Tibial artery (tissue), 4 donors: ENCODE data around the gene CHRNA9.

Source experiments
- DNase-seq, 2 donors: peaks; one replicate each; pipeline ENCODE4 v3.0.0-alpha.2; 2019
- H3K27ac ChIP-seq, 2 donors: fragments of 200-600 bp; sonication (generic) in 1 of 2; 1 replicate in 1 of 2; 2 replicates in 1 of 2; pipeline ENCODE4 v1.5.1; 2018 to 2019; ENCODE audit warnings: mild to moderate bottlenecking in 1 of 2
- H3K27me3 ChIP-seq, 2 donors: fragments of 200-600 bp; sonication (generic) in 1 of 2; one replicate each; pipeline versions ENCODE4 v1.5.1 to v1.6.0; 2016 to 2019
- H3K36me3 ChIP-seq, 3 donors: fragments of 200-600 bp; sonication (generic) in 2 of 3; one replicate each; pipeline ENCODE4 v1.5.1; 2016 to 2019; ENCODE audit warnings: mild to moderate bottlenecking in 2 of 3
- H3K4me1 ChIP-seq, 4 donors: fragments of 200-600 bp; sonication (generic) in 2 of 4; 1 replicate in 3 of 4; 2 replicates in 1 of 4; pipeline ENCODE4 v1.5.1; 2016 to 2019
- H3K4me3 ChIP-seq, 2 donors: fragments of 200-600 bp; sonication (generic) in 1 of 2; 1 replicate in 1 of 2; 2 replicates in 1 of 2; pipeline ENCODE4 v1.5.1; 2018 to 2019; ENCODE audit warnings: mild to moderate bottlenecking in 2 of 2
- H3K9me3 ChIP-seq, 3 donors: fragments of 200-600 bp; sonication (generic) in 1 of 3; one replicate each; pipeline ENCODE4 v1.5.1; 2016 to 2019
- intact Hi-C: fragments of 100-400 bp; cut with DNase I; formaldehyde crosslinking; loops from one replicate; pipeline ENCODE4 v1.15.0; 2023; ENCODE audit warnings: low total_unique reads
- TF ChIP-seq, protein P1 (sequence below), 2 experiments: fragments of 200-600 bp in 1 of 2; fragments of 450-650 bp in 1 of 2; IDR thresholded peaks; one replicate each; pipeline ENCODE4 v1.5.1; 2017 to 2019; ENCODE audit warnings: antibody characterized with exemption in 2 of 2, mild to moderate bottlenecking in 1 of 2, moderate library complexity in 1 of 2

CHRNA9 gene

DNA sequence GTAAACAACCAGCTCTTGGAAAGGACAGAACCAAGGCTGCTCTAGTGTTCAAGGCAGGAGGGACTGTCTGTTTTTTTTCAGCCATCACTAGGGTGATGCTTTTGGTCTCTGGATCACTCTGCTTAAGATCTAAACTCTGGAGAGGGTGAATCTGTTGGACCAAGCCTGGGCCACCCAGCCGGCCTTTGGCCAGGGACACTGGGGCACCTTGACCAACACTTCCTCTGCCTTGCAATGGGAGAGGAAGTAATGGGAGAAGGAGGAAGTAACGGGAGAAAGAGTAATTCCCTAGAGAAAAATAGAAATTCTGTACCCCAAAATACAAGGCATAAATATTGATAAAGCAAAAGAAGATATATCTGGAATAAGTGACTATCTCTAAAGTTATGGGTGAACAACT is 12.9 kb downstream of the CHRNA9 start:
- intact Hi-C loops: no loop called here
- peaks cover 0 to 4% of the 10 kb centered on the region in 2 donors for H3K27me3 ChIP-seq
- TF ChIP-seq, protein P1, sequence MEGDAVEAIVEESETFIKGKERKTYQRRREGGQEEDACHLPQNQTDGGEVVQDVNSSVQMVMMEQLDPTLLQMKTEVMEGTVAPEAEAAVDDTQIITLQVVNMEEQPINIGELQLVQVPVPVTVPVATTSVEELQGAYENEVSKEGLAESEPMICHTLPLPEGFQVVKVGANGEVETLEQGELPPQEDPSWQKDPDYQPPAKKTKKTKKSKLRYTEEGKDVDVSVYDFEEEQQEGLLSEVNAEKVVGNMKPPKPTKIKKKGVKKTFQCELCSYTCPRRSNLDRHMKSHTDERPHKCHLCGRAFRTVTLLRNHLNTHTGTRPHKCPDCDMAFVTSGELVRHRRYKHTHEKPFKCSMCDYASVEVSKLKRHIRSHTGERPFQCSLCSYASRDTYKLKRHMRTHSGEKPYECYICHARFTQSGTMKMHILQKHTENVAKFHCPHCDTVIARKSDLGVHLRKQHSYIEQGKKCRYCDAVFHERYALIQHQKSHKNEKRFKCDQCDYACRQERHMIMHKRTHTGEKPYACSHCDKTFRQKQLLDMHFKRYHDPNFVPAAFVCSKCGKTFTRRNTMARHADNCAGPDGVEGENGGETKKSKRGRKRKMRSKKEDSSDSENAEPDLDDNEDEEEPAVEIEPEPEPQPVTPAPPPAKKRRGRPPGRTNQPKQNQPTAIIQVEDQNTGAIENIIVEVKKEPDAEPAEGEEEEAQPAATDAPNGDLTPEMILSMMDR (IDR thresholded peaks at IDR 0.05): no peak
- H3K36me3 ChIP-seq: no peaks in the 10 kb centered on the region
- no peak overlapping the region for H3K27ac ChIP-seq
- no peaks in the 10 kb centered on the region for H3K4me1 ChIP-seq
- DNase-seq: no peak
- H3K4me3 ChIP-seq: no peak overlapping the region
- no peaks in the 10 kb centered on the region for H3K9me3 ChIP-seq

DNA sequence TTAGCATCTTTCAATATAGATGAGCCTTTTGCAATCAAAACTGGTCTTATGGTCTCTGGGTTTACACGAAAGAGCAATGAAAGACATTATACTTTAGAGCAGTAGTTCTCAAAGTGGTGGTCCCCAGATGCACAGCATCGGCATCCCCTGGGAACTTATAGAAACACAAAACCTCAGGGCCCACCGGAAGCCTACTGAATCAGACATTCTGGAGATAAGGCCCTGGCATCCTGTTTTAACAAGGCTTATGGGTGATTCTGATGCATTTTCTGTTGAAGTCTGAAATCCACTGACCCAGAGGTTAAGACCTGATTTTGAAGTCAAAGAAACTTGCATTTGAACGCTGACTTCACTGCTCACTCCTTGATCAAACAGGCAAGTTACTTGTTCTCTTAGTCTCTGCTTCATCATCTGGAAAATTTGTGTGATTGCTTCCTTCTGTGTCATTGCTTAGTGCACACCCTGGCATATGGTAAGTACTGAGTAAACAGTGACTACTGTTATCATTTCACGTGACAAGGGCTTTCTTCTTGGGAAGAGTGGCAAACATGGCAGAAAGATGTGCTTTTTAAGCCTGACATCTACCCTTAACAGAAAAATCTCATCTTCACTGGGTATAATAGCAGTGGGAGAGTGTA is 14.5 kb downstream of the CHRNA9 start:
- Histone ChIP-seq H3K36me3 (no peaks in the 10 kb centered on the region), H3K4me3 (no peak overlapping the region), H3K27me3 (peaks cover 0 to 4% of the 10 kb centered on the region in 2 donors), H3K27ac (no peak overlapping the region), H3K9me3 (no peaks in the 10 kb centered on the region), H3K4me1 (no peaks in the 10 kb centered on the region)
- intact Hi-C loops: no loop called here
- TF ChIP-seq, protein P1 (IDR thresholded peaks at IDR 0.05): no peak
- DNase-seq: no peak

DNA sequence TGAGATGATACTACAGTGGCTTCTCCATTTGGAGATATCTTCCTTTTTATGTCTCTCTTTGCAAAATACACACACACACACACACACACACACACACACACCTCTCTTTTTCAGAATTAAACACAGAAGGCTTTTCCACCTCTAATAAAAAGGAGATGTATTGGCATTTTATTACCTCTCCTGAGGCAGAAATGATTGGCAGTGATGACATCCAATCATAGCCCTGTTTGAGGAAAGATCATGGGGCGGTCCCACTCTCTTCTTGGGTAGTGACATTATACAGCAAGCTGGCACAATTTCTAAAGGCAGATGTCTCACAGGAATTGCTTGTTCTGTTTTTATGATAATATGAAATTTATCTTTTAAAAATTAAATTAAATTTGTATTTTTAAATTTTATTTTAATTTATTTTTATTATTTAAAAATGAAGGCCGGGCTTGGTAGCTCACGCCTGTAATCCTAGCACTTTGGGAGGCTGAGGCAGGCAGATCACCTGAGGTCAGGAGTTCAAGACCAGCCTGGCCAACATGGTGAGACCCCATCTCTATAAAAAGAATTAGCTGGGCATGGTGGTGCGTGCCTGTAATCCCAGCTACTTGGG is 15.6 kb downstream of the CHRNA9 start:
- no peaks in the 10 kb centered on the region for H3K36me3 ChIP-seq
- no peak overlapping the region for H3K4me3 ChIP-seq
- TF ChIP-seq, protein P1 (IDR thresholded peaks at IDR 0.05): no peak
- no peaks in the 10 kb centered on the region for H3K9me3 ChIP-seq
- H3K27me3 ChIP-seq: peaks cover 0 to 4% of the 10 kb centered on the region in 2 donors
- no peak overlapping the region for H3K27ac ChIP-seq
- intact Hi-C loops: no loop called here
- no peak for DNase-seq
- no peaks in the 10 kb centered on the region for H3K4me1 ChIP-seq

DNA sequence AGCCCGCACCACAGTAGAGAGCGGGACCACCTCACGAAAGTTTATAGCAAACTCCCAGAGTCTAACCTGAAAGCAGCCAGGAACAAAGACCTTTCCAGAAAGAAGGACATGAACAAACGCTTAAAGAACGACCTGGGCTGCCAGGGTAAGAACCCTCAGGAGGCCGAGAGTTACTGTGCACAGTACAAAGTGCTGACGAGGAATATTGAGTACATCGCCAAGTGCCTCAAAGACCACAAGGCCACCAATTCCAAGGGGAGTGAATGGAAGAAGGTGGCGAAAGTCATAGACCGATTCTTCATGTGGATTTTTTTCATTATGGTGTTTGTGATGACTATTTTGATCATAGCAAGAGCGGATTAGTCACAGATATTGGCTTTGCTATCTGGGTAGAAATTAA is 19.0 kb downstream of the CHRNA9 start:
- Histone ChIP-seq H3K4me1 (no peaks in the 10 kb centered on the region), H3K4me3 (no peak overlapping the region), H3K9me3 (no peaks in the 10 kb centered on the region), H3K36me3 (no peaks in the 10 kb centered on the region), H3K27me3 (peaks cover 0 to 3% of the 10 kb centered on the region in 2 donors), H3K27ac (no peak overlapping the region)
- intact Hi-C loops: no loop called here
- TF ChIP-seq, protein P1 (IDR thresholded peaks at IDR 0.05): no peak
- no peak for DNase-seq

DNA sequence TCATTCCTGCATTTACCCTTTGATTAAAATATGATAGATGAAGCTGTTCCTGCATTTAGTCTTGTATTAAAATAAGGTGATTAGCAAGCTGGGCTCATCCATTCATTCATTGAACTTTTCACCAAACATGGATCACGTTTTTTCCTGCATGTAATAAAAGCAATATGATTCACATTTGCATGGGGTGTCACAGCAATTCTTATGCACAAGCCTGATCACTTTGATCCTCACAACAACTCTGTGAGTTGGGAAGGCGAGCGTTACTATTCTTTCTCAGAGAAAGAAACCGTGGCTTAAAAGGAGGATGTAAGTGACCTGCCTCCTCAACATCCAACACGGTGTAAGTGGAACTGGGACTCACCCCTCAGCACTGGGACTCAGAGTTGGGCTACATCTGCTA is 20.0 kb downstream of the CHRNA9 start:
- Histone ChIP-seq H3K9me3 (no peaks in the 10 kb centered on the region), H3K4me1 (no peaks in the 10 kb centered on the region), H3K36me3 (no peaks in the 10 kb centered on the region), H3K4me3 (no peak overlapping the region), H3K27me3 (no peaks in the 10 kb centered on the region), H3K27ac (no peak overlapping the region)
- intact Hi-C loops: no loop called here
- no peak for DNase-seq
- TF ChIP-seq, protein P1 (IDR thresholded peaks at IDR 0.05): no peak
